ENCODE data around the gene GAK. TPM values are rescaled to one million over a fixed set of nuclear protein-coding genes. Genes with fewer than 3 reads are reported as not detected.

The GAK gene
- total and polyA plus RNA-seq, 2 of the 4 experiments (the other 2 are of a cell fraction): 45.1 to 133 TPM

DNA sequence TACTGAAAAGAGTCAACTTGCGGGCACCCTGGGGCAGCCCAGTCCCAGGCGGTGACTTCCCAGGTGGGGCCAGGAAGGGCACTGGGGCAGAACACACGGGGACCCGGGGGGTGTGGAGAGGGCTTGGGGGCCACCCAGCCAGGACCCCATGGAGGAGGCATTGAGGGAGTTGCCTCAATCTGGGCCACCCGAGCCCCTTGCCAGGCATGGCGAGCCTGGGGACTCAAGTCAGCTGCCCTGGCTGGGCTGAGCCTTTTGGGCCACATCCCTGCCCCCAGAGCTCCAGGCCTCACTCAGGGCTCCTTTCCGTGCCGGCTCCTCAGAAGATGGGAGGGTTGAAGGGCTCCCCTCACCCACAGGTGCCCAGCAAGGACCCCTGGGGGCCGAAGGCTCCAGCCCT lies 99.6 kb downstream of the GAK start:
- Histone ChIP-seq H3K56ac (ENCODE audit: extremely low read depth, insufficient read depth, low read length) (no peak overlapping the region), H4K20me1 (ENCODE audit: insufficient read depth, low read length) (no peaks in the 10 kb centered on the region), H2BK120ac (ENCODE audit: low read depth, low read length) (no peak overlapping the region), H3K14ac (replicated peaks; ENCODE audit: low read depth, low read length) (no peak overlapping the region), H4K5ac (ENCODE audit: low read depth, low read length) (no peak overlapping the region), H2AK5ac (ENCODE audit: low read depth, low read length) (no peak overlapping the region), H4K8ac (ENCODE audit: low read depth in 2 of 2, low read length in 2 of 2) (no peak overlapping the region), H2AFZ (replicated peaks; ENCODE audit: low read length, poor library complexity) (no peak overlapping the region), H3K9ac (ENCODE audit: low read depth, low read length) (no peak overlapping the region), H3K79me1 (ENCODE audit: low read depth in 1 of 2, low read length in 2 of 2) (no peaks in the 10 kb centered on the region), H3K4me1 (ENCODE audit: control insufficient read depth, insufficient read depth, low read length) (no peaks in the 10 kb centered on the region), H2BK20ac (ENCODE audit: low read depth, low read length) (no peak overlapping the region), H3K18ac (ENCODE audit: low read depth, low read length) (no peak overlapping the region), H3K9me1 (ENCODE audit: insufficient read depth, low read length) (no peaks in the 10 kb centered on the region), H2BK15ac (ENCODE audit: low read depth, low read length) (no peak overlapping the region), H2AK9ac (replicated peaks; ENCODE audit: low read depth, low read length, poor library complexity) (no peak overlapping the region), H3K27ac (ENCODE audit: insufficient read depth, low read length) (no peak overlapping the region), H2BK5ac (ENCODE audit: low read depth, low read length, poor library complexity, severe bottlenecking) (no peak overlapping the region), H3K27me3 (ENCODE audit: control insufficient read depth, insufficient read depth, low read length) (peaks cover 36% of the 10 kb centered on the region), H3K4me2 (ENCODE audit: low read depth, low read length) (no peak overlapping the region), H3K4me3 (ENCODE audit: insufficient read depth, low read depth, low read length) (no peak overlapping the region), H3K23ac (ENCODE audit: low read depth, low read length) (no peak overlapping the region), H3K4ac (ENCODE audit: low read depth, low read length) (no peak overlapping the region), H3K9me3 (ENCODE audit: control insufficient read depth, insufficient read depth, low read length) (peaks cover 9% of the 10 kb centered on the region), H4K91ac (ENCODE audit: insufficient read depth, low read depth, low read length) (no peak overlapping the region), H3K36me3 (ENCODE audit: control insufficient read depth, insufficient read depth, low read length) (no peaks in the 10 kb centered on the region)
- no peak for ATAC-seq (ENCODE audit: low read depth)
- dilution Hi-C loops (cut with HindIII; ENCODE audit: low sequenced_read_pairs, unreplicated experiment): no loop called here
- WGBS, 2 experiments (ENCODE audit: extremely low coverage in 2 of 2, insufficient read length in 1 of 2): 93% methylated on average over 3 of the region's 9 CpGs; no CpG with 5 or more reads in 1 of the 2 experiments
- DNase-seq: no peak
- ChIA-PET CTCF (no interaction called here), POLR2A (ENCODE audit: unreplicated experiment) (no interaction called here)
- TF ChIP-seq MAFK (IDR thresholded peaks at IDR 0.05; ENCODE audit: low read depth, low read length) (no peak), RFX5 (IDR thresholded peaks at IDR 0.05; ENCODE audit: low read depth, low read length) (no peak), SMC3 (IDR thresholded peaks at IDR 0.05; ENCODE audit: low read depth, low read length) (no peak), POLR2A (IDR thresholded peaks at IDR 0.05; ENCODE audit: low read depth, low read length) (no peak), BHLHE40 (IDR thresholded peaks at IDR 0.05; ENCODE audit: low read depth, low read length) (no peak), MAZ (IDR thresholded peaks at IDR 0.05; ENCODE audit: borderline replicate concordance, low read depth, low read length) (no peak), MXI1 (IDR thresholded peaks at IDR 0.05; ENCODE audit: borderline replicate concordance, low read depth, low read length) (no peak), RCOR1 (IDR thresholded peaks at IDR 0.05; ENCODE audit: insufficient replicate concordance, low read length) (no peak), RAD21 (IDR thresholded peaks at IDR 0.05; ENCODE audit: low read length) (no peak), CHD1 (IDR thresholded peaks at IDR 0.05; ENCODE audit: low read depth, low read length) (no peak), NFE2L2 (IDR thresholded peaks at IDR 0.05; ENCODE audit: low read depth, low read length) (no peak), FOS (IDR thresholded peaks at IDR 0.05; ENCODE audit: low read depth, low read length) (no peak), CEBPB (IDR thresholded peaks at IDR 0.05; ENCODE audit: low read depth, low read length) (no peak)
- TF ChIP-seq, protein P1, sequence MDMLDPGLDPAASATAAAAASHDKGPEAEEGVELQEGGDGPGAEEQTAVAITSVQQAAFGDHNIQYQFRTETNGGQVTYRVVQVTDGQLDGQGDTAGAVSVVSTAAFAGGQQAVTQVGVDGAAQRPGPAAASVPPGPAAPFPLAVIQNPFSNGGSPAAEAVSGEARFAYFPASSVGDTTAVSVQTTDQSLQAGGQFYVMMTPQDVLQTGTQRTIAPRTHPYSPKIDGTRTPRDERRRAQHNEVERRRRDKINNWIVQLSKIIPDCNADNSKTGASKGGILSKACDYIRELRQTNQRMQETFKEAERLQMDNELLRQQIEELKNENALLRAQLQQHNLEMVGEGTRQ (IDR thresholded peaks at IDR 0.05; ENCODE audit: low read depth, low read length): no peak
- TF ChIP-seq, protein P2, sequence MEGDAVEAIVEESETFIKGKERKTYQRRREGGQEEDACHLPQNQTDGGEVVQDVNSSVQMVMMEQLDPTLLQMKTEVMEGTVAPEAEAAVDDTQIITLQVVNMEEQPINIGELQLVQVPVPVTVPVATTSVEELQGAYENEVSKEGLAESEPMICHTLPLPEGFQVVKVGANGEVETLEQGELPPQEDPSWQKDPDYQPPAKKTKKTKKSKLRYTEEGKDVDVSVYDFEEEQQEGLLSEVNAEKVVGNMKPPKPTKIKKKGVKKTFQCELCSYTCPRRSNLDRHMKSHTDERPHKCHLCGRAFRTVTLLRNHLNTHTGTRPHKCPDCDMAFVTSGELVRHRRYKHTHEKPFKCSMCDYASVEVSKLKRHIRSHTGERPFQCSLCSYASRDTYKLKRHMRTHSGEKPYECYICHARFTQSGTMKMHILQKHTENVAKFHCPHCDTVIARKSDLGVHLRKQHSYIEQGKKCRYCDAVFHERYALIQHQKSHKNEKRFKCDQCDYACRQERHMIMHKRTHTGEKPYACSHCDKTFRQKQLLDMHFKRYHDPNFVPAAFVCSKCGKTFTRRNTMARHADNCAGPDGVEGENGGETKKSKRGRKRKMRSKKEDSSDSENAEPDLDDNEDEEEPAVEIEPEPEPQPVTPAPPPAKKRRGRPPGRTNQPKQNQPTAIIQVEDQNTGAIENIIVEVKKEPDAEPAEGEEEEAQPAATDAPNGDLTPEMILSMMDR (conservative IDR thresholded peaks at IDR 0.05; ENCODE audit: low read depth, low read length): no peak
- TF ChIP-seq, protein P3, sequence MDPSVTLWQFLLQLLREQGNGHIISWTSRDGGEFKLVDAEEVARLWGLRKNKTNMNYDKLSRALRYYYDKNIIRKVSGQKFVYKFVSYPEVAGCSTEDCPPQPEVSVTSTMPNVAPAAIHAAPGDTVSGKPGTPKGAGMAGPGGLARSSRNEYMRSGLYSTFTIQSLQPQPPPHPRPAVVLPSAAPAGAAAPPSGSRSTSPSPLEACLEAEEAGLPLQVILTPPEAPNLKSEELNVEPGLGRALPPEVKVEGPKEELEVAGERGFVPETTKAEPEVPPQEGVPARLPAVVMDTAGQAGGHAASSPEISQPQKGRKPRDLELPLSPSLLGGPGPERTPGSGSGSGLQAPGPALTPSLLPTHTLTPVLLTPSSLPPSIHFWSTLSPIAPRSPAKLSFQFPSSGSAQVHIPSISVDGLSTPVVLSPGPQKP (IDR thresholded peaks at IDR 0.05; ENCODE audit: borderline replicate concordance, low read depth, low read length): no peak
- intact Hi-C loops (cut with micrococcal nuclease): no loop called here
- in situ Hi-C loops (cut with MboI; ENCODE audit: low sequenced_read_pairs): no loop called here
- BruUV-seq (replicated peaks): no TSS peak

Data from IMR-90 (cell line).